Left lung (tissue), 10 donors: ENCODE data around the gene EIF4B. TPM values are rescaled to one million over a fixed set of nuclear protein-coding genes. Genes with fewer than 3 reads are reported as not detected.
A peak's percentile ranks its signal among the peaks of the same experiment; 100 is the strongest.

ENCODE experiments used
- ATAC-seq: fragments of 200-7000 bp; cut with Tn5 transposase; one replicate; pipeline ENCODE4 v1.9.1; 2020; ENCODE audit warnings: moderate library complexity
- DNase-seq, 4 donors: peaks; one replicate each; pipeline ENCODE4 v3.0.0-alpha.2; 2013 to 2020
- H3K27ac ChIP-seq, 2 donors: fragments of 200-600 bp; sonication (generic) in 1 of 2; one replicate each; pipeline versions ENCODE4 v1.5.0 to v1.8.0; 2020 to 2021
- H3K27me3 ChIP-seq, 2 donors: fragments of 200-600 bp; sonication (generic) in 1 of 2; one replicate each; pipeline versions ENCODE4 v1.5.0 to v1.8.0; 2020 to 2021
- H3K36me3 ChIP-seq, 2 donors: fragments of 200-600 bp; sonication (generic) in 1 of 2; one replicate each; pipeline versions ENCODE4 v1.5.0 to v1.8.0; 2020 to 2021
- H3K4me1 ChIP-seq, 2 donors: fragments of 200-600 bp; one replicate each; pipeline ENCODE4 v1.8.0; 2021
- H3K4me3 ChIP-seq, 2 donors: fragments of 200-600 bp; sonication (generic) in 1 of 2; one replicate each; pipeline versions ENCODE4 v1.5.0 to v1.8.0; 2020 to 2021; ENCODE audit warnings: mild to moderate bottlenecking in 1 of 2
- H3K9me3 ChIP-seq, 2 donors: fragments of 200-600 bp; sonication (generic) in 1 of 2; one replicate each; pipeline versions ENCODE4 v1.5.0 to v1.8.0; 2020 to 2021
- intact Hi-C, 2 donors: fragments of 100-400 bp; cut with DNase I; formaldehyde crosslinking; loops; one replicate each; pipeline versions ENCODE4 v1.11.2 to v1.14.2; 2022
- polyA plus RNA-seq, 6 donors: library from polyadenylated mRNA; unstranded; fragments of 120-200 nt; gene quantifications; one replicate each; pipeline ENCODE4 v1.2.1, GENCODE V29; 2013; ENCODE audit not compliant: insufficient read length in 6 of 6
- total RNA-seq, 2 donors: library from RNA; stranded (reverse); fragmentation: NEBNext Ultra II Directional; extraction: Animal tissue kit (Norgen Biotek cat#: 25700); gene quantifications; one replicate each; pipeline ENCODE4 v1.2.1, GENCODE V29; 2021
- TF ChIP-seq, protein P1 (sequence below), 2 donors: fragments of 200-600 bp; sonication (generic) in 1 of 2; IDR thresholded peaks; one replicate each; pipeline versions ENCODE4 v1.5.0 to v1.8.0; 2021; ENCODE audit warnings: antibody characterized with exemption in 2 of 2
- donor health status: DM: no; HTN: yes; CAD: no.
- donor health status: DM: no; HTN: no; CAD: no.

The EIF4B gene
- total and polyA plus RNA-seq, 8 donors, result 326 to 581 (median 515) TPM

DNA sequence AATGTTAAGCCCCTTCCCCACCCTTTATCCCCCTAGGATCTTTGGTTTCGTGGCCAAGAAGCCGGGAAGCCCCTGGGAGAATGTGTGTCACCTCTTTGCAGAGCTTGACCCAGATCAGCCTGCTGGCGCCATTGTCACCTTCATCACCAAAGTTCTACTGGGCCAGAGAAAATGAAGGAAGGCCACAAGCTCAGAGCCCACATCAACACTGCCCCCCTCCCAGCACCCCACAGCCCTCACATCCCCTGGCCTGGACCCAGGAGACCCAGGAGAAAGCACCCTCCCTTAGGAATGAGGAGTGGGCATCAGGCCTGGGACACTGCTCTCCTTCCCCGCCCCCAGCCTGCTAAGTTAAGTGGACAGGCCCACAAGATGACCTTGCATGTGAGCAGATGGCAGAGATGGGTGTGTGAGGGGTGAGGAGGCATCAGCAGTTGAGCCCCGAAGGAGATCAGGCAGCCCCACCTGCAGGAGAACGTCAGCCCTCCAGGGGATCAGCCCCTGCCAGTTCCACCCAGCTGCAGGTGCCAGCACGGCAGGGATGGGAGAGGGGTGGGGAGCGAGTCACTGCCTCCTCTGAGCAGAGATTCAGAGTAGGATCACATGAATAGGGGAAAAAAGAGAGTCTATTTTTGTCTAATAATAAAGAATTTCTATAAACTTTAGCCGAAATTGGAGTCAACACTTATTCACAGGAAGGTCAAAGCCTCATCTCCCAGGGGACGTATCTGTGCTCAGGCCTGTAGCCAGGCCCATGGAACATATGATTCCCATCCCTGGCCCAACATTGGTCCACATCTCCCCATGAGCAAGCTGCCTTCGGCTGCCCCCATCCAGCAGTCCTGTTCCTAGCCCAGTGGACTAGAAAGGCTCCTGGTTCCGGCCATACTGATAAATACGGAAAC is 57.7 kb downstream of the EIF4B start:
- intact Hi-C loops, result loop anchor here in 1 of 2 donors (2.0 kb wide), 1 partner anchor 35 kb away; no protein-coding TSS in a partner anchor
- Histone ChIP-seq H3K9me3 (no peaks in the 10 kb centered on the region), H3K27ac (peak overlapping the region; percentile 13 to 26), H3K36me3 (peaks cover 5 to 85% of the 10 kb centered on the region in 2 donors), H3K27me3 (no peaks in the 10 kb centered on the region), H3K4me3 (no peak overlapping the region), H3K4me1 (peaks cover 8 to 36% of the 10 kb centered on the region in 2 donors)
- ATAC-seq, result no peak
- TF ChIP-seq, protein P1, sequence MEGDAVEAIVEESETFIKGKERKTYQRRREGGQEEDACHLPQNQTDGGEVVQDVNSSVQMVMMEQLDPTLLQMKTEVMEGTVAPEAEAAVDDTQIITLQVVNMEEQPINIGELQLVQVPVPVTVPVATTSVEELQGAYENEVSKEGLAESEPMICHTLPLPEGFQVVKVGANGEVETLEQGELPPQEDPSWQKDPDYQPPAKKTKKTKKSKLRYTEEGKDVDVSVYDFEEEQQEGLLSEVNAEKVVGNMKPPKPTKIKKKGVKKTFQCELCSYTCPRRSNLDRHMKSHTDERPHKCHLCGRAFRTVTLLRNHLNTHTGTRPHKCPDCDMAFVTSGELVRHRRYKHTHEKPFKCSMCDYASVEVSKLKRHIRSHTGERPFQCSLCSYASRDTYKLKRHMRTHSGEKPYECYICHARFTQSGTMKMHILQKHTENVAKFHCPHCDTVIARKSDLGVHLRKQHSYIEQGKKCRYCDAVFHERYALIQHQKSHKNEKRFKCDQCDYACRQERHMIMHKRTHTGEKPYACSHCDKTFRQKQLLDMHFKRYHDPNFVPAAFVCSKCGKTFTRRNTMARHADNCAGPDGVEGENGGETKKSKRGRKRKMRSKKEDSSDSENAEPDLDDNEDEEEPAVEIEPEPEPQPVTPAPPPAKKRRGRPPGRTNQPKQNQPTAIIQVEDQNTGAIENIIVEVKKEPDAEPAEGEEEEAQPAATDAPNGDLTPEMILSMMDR (IDR thresholded peaks at IDR 0.05), result no peak
- DNase-seq, result peak in 1 of 4 donors; percentile 33

DNA sequence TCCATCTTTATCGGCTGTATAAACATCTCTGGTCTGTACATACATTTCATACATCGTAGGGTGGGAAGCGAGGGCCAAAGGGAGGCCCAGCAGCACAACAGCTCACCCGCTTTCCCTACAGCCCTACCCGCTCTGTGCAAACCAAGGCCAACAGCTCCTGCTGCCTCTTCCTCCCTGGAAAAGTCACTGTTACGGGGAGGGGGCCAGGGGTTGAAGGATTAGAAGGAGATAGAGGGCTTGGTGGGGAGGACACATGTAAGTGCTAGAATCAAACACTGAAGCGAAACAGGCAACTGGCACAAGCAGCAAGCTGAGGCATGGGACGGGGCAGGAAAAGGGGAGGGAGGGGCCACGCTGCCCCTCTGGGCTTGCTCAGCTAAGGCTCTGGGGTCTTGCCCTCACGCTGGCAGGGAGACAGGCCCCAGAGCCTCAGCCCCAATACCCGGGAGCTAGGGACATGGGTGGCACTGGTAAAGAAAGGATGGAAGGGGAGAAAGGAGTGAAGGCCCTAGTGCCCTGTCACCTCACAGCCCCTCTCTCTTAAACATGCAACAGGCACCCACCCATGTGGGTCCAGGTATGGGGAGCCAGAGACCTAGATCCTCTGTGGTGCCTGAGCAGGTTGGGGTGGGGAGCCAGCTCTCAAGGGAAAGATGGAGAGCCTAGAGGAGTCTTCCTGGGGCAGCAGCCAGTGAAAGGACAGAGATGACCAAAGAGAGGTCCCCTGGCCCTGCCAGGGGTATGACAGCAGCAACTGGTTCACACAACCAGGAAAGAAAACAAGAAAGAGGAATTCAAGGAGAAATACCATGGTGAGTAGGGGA is 58.6 kb downstream of the EIF4B start:
- Histone ChIP-seq H3K4me1 (peaks cover 8 to 39% of the 10 kb centered on the region in 2 donors), H3K27me3 (no peaks in the 10 kb centered on the region), H3K9me3 (no peaks in the 10 kb centered on the region), H3K4me3 (no peak overlapping the region), H3K27ac (peak overlapping the region; percentile 13 to 33), H3K36me3 (peaks cover 5 to 85% of the 10 kb centered on the region in 2 donors)
- no peak for ATAC-seq
- TF ChIP-seq, protein P1 (IDR thresholded peaks at IDR 0.05), result no peak
- DNase-seq, result no peak
- intact Hi-C loops, result loop anchor here in 1 of 2 donors (2.0 kb wide), 1 partner anchor 34 kb away; no protein-coding TSS in a partner anchor

DNA sequence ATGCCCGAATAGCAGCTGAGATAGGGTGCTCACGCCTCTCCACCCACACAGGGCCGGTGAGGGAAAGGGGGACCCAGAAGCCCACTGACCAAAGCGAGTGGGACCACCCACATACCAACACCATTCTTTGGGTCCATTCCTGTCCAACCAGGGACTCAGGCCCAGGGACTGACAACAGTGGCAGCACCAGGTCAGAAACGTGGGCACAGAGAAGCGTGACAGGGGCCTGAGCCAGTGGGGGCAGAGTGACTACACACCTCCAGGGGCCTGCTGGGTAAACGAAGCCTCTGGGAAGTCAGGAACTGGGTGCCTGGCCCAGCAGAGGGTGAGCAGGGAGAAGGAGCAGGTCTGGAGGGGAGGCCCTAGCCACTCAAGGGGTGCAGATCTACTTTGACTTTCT is 59.2 kb downstream of the EIF4B start:
- DNase-seq, result peak in 1 of 4 donors; percentile 32
- peaks cover 8 to 46% of the 10 kb centered on the region in 2 donors for H3K4me1 ChIP-seq
- peaks cover 5 to 87% of the 10 kb centered on the region in 2 donors for H3K36me3 ChIP-seq
- H3K27me3 ChIP-seq, result no peaks in the 10 kb centered on the region
- no peak for ATAC-seq
- intact Hi-C loops, result loop anchor here in 1 of 2 donors (2.0 kb wide), 1 partner anchor 33 kb away; no protein-coding TSS in a partner anchor
- H3K27ac ChIP-seq, result peak overlapping the region in 1 of 2 donors; percentile 13
- no peaks in the 10 kb centered on the region for H3K9me3 ChIP-seq
- TF ChIP-seq, protein P1 (IDR thresholded peaks at IDR 0.05), result no peak
- H3K4me3 ChIP-seq, result no peak overlapping the region

DNA sequence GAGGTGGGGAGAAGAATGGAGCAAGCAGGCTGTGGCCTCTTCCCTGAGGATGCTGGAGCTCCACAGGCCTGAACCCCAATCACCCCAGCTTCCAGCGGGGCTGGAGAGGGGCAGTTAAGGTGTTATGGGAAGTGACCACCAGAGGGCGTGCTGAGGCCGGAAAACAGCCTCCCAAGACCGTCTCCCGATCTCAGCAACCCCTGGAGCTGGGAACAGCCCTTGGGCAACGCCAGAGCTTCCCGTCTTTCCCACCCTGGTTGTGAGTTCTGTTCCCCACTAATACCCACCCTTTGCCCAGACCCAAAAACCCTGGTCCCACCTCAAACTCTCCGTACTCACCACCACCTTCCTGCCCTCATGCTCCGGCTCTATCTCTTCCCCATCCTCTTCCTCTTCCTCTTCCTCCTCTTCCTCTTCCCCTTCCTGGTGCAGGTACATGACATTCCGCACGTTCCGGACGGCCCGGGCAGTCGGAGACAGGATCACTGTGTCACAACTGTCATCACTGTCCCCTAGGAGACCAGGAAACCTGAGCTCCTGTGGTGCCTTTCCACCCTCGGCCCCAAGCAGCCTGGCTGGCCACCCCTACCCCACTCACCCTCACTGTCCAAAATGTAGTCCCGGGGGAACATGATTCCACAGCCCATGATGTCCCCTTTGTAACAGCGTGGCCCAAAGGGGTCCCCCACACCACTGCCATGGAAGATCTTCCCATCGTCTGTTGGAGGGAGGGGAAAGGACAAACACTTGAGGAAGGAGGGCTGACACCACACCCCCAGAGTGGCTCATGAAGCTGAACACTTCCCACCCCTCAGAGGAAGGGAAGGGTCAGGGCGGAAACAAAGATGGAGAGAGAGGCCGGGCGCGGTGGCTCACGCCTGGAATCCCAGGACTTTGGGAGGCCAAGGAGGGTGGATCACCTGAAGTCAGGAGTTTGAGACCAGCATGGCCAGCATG is 60.0 kb downstream of the EIF4B start:
- intact Hi-C loops, result loop anchor here in 1 of 2 donors (2.0 kb wide), 1 partner anchor 33 kb away; no protein-coding TSS in a partner anchor
- TF ChIP-seq, protein P1 (IDR thresholded peaks at IDR 0.05), result peak; percentile 85 to 94
- no peaks in the 10 kb centered on the region for H3K9me3 ChIP-seq
- H3K27me3 ChIP-seq, result no peaks in the 10 kb centered on the region
- H3K4me3 ChIP-seq, result no peak overlapping the region
- H3K36me3 ChIP-seq, result peaks cover 5 to 89% of the 10 kb centered on the region in 2 donors
- peaks cover 11 to 48% of the 10 kb centered on the region in 2 donors for H3K4me1 ChIP-seq
- ATAC-seq (peak; percentile 65), DNase-seq (peak; percentile 74 to 88 (median 82))
- peak overlapping the region in 1 of 2 donors; percentile 25 for H3K27ac ChIP-seq
